Activated T-helper 2 cell treated with anti-CD3 and anti-CD28 coated beads, Interferon-gamma antibody, Interleukin-2, Interleukin-4, amounts not matched to agents 10 μg/mL and 5 μg/mL and 100 μg/mL, durations not matched to agents 14 hours and 24 hours and 36 hours (primary cell): Measurements from ENCODE around the gene MUC20. TPM values are rescaled to one million over a fixed set of nuclear protein-coding genes. Genes with fewer than 3 reads are reported as not detected.
"Not testable (repeated sequence)": the region's sequence is repeated elsewhere in the genome, so short reads cannot be mapped to it uniquely, and the experiment has no call there.

Source experiments
- DNase-seq: peaks from one replicate; pipeline ENCODE4 v3.0.0; 2021; ENCODE audit warnings: low spot score
- H3K27ac Mint-ChIP-seq: one replicate; pipeline ENCODE4 v1.8.0; 2021; ENCODE audit warnings: mixed read lengths
- H3K27me3 Mint-ChIP-seq: one replicate; pipeline ENCODE4 v1.8.0; 2021; ENCODE audit warnings: low read depth, mixed read lengths
- H3K36me3 Mint-ChIP-seq: one replicate; pipeline ENCODE4 v1.8.0; 2021; ENCODE audit warnings: low read depth, mixed read lengths
- H3K4me1 Mint-ChIP-seq: one replicate; pipeline ENCODE4 v1.8.0; 2021; ENCODE audit warnings: low read depth, mixed read lengths
- H3K4me3 Mint-ChIP-seq: one replicate; pipeline ENCODE4 v1.8.0; 2021; ENCODE audit warnings: low read depth, mild to moderate bottlenecking, moderate library complexity, mixed read lengths
- H3K9me3 Mint-ChIP-seq: one replicate; pipeline ENCODE4 v1.8.0; 2021; ENCODE audit warnings: mixed read lengths
- intact Hi-C: fragments of 100-400 bp; cut with micrococcal nuclease; formaldehyde crosslinking; loops from one replicate; pipeline ENCODE4 v1.15.1; 2023
- total RNA-seq: library from RNA; stranded (reverse); gene quantifications from 2 replicates; pipeline ENCODE4 v1.2.3, GENCODE V29; 2022

Gene MUC20
- total RNA-seq, result 3.9 and 5.0 TPM in 2 replicates

- H3K4me1 Mint-ChIP-seq, H3K27ac Mint-ChIP-seq, H3K27me3 Mint-ChIP-seq, intact Hi-C loops, H3K4me3 Mint-ChIP-seq, H3K9me3 Mint-ChIP-seq, H3K36me3 Mint-ChIP-seq, DNase-seq: not testable (repeated sequence)
These were observed at the start of gene MUC20 for GRCh38 chr3:195720831-195721506. Gene MUC20 (plus strand): TSS chr3:195720978. CDS start chr3:195721008, 30 bp downstream.

- H3K4me3 Mint-ChIP-seq, H3K27me3 Mint-ChIP-seq, intact Hi-C loops, H3K4me1 Mint-ChIP-seq, H3K27ac Mint-ChIP-seq, DNase-seq, H3K9me3 Mint-ChIP-seq: not testable (repeated sequence)
- H3K36me3 Mint-ChIP-seq, result peaks cover 51% of the 10 kb centered on the region
These were observed 49.5 kb upstream of the MUC20 start for GRCh38 chr3:195671283-195671682.

- H3K4me1 Mint-ChIP-seq, H3K27me3 Mint-ChIP-seq, H3K27ac Mint-ChIP-seq, H3K9me3 Mint-ChIP-seq, DNase-seq, intact Hi-C loops, H3K4me3 Mint-ChIP-seq: not testable (repeated sequence)
- peaks cover 58% of the 10 kb centered on the region for H3K36me3 Mint-ChIP-seq
These were observed 47.1 kb upstream of the MUC20 start for GRCh38 chr3:195673711-195674110.

GRCh38 chr3:195678391-195679015 is 42.3 kb upstream of the MUC20 start:
- H3K9me3 Mint-ChIP-seq, H3K27ac Mint-ChIP-seq, H3K27me3 Mint-ChIP-seq, intact Hi-C loops, H3K4me1 Mint-ChIP-seq, DNase-seq, H3K4me3 Mint-ChIP-seq: not testable (repeated sequence)
- H3K36me3 Mint-ChIP-seq, result peaks cover 51% of the 10 kb centered on the region

GRCh38 chr3:195680690-195681089 is 40.1 kb upstream of the MUC20 start:
- H3K27me3 Mint-ChIP-seq, H3K4me3 Mint-ChIP-seq, H3K9me3 Mint-ChIP-seq, H3K27ac Mint-ChIP-seq, H3K4me1 Mint-ChIP-seq, DNase-seq, intact Hi-C loops: not testable (repeated sequence)
- H3K36me3 Mint-ChIP-seq, result peaks cover 54% of the 10 kb centered on the region

GRCh38 chr3:195681458-195682103 is 39.2 kb upstream of the MUC20 start:
- H3K4me1 Mint-ChIP-seq, H3K9me3 Mint-ChIP-seq, H3K27ac Mint-ChIP-seq, intact Hi-C loops, DNase-seq, H3K4me3 Mint-ChIP-seq, H3K27me3 Mint-ChIP-seq: not testable (repeated sequence)
- peaks cover 62% of the 10 kb centered on the region for H3K36me3 Mint-ChIP-seq

- intact Hi-C loops, result not testable (repeated sequence)
- H3K36me3 Mint-ChIP-seq, result peaks cover 65% of the 10 kb centered on the region
These were observed 38.6 kb upstream of the MUC20 start for GRCh38 chr3:195682104-195682742.

GRCh38 chr3:195683722-195684526 is 36.9 kb upstream of the MUC20 start:
- H3K9me3 Mint-ChIP-seq, intact Hi-C loops, H3K27me3 Mint-ChIP-seq, H3K4me3 Mint-ChIP-seq, DNase-seq: not testable (repeated sequence)
- Mint-ChIP-seq H3K27ac (peak overlapping the region; percentile 43), H3K4me1 (peaks cover 13% of the 10 kb centered on the region), H3K36me3 (peaks cover 62% of the 10 kb centered on the region)

More at GRCh38 chr3:195682104-195682742, 38.6 kb upstream of the MUC20 start:
- not testable (repeated sequence) for H3K27me3 Mint-ChIP-seq, DNase-seq, H3K4me3 Mint-ChIP-seq, H3K9me3 Mint-ChIP-seq, H3K4me1 Mint-ChIP-seq, H3K27ac Mint-ChIP-seq

GRCh38 chr3:195684527-195685257 is 36.1 kb upstream of the MUC20 start:
- H3K36me3 Mint-ChIP-seq, result peaks cover 64% of the 10 kb centered on the region
- intact Hi-C loops, H3K4me3 Mint-ChIP-seq, H3K27me3 Mint-ChIP-seq, H3K9me3 Mint-ChIP-seq, DNase-seq: not testable (repeated sequence)
- peaks cover 18% of the 10 kb centered on the region for H3K4me1 Mint-ChIP-seq
- H3K27ac Mint-ChIP-seq, result peak overlapping the region; percentile 43

GRCh38 chr3:195686537-195687208 is 34.1 kb upstream of the MUC20 start:
- H3K27me3 Mint-ChIP-seq, DNase-seq, intact Hi-C loops, H3K9me3 Mint-ChIP-seq, H3K4me3 Mint-ChIP-seq: not testable (repeated sequence)
- Mint-ChIP-seq H3K36me3 (peaks cover 72% of the 10 kb centered on the region), H3K27ac (peak overlapping the region; percentile 80), H3K4me1 (peaks cover 29% of the 10 kb centered on the region)

- DNase-seq, result peak; percentile 61
- Mint-ChIP-seq H3K27ac (peak overlapping the region; percentile 80), H3K36me3 (peaks cover 78% of the 10 kb centered on the region), H3K4me1 (peaks cover 35% of the 10 kb centered on the region)
- H3K27me3 Mint-ChIP-seq, H3K9me3 Mint-ChIP-seq, intact Hi-C loops, H3K4me3 Mint-ChIP-seq: not testable (repeated sequence)
These were observed 33.5 kb upstream of the MUC20 start for GRCh38 chr3:195687209-195687760.
